ENCODE results near the gene FAM131B.
A peak's percentile ranks its signal among the peaks of the same experiment; 100 is the strongest.
"Not testable (repeated sequence)": the region's sequence is repeated elsewhere in the genome, so short reads cannot be mapped to it uniquely, and the experiment has no call there.

The FAM131B gene

DNA sequence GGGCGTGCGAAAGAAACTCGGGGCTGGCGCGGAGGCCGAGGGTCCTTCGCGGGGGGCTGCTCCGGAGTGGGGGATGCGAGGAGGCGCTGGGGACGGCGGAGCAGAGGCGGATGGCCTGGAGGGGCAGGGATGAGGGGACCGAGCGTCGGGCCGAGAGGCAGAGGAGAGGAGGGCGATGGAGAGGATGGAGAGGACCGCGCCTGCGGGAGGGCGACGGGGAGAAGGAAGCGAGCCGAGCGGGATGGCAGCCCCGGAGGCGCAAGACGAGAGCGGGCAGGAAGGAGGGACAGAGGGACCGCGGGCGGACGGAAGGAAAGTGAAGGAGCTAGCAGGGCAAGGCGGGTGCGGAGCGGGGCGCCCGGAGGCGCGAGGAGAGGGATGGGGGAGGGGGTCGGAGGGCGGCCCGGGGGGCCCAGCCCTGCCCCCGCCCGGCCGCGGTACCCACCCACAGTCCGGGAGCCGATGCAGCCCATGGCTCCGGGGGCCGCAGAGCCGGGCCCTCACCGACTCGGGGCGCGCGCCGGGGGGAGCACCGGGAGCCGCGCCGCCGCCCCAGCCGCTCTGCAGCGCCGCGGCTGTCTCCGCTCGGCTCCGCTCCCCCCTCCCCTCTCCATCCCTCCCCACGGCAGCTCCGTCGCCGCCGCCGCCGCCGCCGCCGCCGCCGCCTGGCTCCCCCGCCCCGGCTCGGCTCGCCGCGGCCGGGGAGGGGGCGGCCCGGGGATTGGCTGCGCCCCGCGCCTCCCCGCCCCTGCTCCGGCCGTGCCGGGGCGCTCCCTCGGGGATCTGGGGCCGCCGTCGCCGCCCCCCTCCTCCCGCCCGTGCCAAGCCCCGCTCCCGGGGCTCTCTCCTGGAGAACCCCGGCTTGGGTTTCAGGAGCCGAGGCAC lies at the start of gene FAM131B:
Gene FAM131B, minus strand, starts transcription at position 583 of the 885 bp plus-strand sequence. Its CDS starts 110 bp downstream, at position 473.
- peak; percentile 34 for DNase-seq

DNA sequence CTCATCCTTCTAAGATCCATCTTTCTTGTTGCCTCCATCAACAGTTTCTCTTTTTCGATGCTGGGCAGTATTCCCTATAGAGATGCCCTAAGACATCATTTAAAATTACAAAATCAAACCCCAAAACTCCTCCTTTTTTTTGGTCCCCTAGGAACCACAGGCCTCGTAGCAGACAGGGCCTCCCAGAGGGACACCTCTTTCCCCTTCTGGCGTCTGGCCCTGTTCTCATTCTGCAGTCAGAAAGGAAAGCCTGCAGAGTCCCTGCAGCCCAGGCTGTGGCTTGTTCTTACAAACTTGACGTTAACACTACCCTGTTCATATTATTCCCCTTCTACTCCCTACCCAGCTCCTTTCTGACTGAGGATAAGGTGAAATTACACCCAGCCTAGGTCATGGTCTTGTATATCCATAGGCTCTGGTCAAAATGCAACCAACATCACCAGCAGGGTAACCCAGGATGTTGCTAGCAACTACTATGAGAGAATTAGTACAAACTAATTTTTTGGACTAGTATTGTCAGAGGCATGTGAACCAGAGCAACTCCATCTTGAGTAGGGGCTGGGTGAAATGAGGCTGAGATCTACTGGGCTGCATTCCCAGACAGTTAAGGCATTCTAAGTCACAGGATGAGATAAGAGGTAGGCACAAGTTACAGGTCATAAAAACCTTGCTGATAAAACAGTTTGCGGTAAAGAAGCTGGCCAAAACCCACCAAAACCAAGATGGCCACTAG lies 49.6 kb upstream of the FAM131B start:
- DNase-seq: no peak

DNA sequence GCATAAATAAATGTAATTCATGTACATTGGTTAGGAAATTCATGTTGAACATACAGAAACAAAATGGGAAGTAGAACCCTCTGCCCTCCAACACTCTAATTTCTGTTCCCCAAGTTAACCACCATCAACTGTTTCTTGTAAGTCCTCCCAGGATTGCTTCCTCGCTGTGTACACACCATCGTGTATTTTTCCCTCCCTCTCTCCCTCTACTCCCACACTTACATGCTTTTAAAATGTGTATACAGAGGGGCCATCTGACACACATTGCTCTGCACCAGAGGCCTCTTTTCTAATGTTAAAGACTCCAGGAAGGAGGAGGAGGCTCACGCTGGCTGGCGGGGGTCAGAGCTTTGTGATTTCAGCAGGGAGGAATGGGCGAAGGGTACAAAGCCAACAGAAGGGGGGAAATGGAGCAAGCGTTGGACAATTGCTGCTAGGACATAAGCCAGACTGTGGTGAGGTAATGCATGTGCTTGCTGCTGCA lies 48.0 kb upstream of the FAM131B start:
- DNase-seq: no peak

DNA sequence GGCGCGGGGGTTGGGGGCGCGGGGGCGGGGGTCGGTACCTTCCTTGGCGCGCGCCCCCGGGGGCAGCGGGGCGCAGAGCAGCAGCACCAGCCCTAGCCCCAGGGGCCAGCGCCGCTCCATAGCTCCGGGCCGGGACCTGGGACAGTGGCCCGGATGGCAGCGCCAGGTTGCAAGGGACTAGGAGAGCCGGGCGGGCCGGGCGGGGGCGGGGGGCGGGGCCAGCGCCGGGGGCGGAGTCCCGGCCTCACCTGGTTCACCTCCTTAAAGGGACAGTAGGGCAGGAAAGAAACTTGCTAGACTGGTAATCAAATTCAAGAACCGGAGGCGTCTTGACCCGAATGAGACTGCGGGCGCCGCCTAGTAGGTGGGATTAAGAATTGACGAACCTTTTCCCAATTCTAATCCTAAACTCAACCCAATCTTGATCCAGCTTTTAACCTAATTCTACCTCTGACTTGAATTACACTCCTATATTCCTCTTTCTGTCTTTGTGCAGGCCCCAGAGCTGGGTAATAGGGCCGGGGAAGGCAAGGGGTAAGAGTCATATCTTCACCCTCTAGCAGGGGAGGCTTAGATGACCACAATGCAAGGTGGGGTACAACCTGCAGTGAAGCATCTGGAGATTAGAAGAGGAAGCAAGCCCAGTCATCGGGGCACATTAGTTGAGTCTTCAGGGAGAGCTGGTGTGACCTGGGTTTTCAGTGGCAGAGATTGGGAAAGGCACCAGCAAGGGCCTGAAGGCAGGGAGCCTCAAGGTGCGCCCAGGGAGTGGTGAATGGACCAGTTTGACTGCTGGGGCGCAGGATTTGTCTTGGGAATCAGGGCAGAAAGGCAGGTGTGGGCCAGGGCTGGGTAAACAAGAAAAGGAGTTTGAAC lies 46.4 kb upstream of the FAM131B start, which contains the start of gene EPHA1:
Gene EPHA1, minus strand, starts transcription at position 171 of the 876 bp plus-strand sequence. Its CDS starts 51 bp downstream, at position 120.
- DNase-seq: peak; percentile 38

DNA sequence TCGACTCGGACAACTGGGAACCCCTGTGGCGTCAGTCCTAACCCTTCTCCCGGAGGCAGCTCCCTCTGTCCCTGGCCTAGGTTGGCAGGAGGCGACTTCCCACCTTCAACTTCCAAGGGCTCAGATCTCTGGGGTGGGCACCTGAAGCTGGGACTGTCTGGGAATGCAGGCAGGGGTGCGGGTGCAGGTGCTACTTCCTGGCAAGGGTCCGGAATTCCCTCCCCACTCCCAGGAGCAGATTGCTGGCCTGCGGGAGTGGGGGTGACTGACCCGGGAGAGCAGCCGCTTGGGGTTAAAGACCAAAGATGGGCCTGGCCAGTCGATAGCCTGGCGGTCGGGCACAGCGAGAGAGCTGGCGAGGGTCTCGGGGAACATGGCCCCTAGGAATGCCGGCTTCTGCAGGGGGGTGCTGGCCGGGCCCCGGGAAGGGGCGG lies 45.8 kb upstream of the FAM131B start:
- DNase-seq: no peak

DNA sequence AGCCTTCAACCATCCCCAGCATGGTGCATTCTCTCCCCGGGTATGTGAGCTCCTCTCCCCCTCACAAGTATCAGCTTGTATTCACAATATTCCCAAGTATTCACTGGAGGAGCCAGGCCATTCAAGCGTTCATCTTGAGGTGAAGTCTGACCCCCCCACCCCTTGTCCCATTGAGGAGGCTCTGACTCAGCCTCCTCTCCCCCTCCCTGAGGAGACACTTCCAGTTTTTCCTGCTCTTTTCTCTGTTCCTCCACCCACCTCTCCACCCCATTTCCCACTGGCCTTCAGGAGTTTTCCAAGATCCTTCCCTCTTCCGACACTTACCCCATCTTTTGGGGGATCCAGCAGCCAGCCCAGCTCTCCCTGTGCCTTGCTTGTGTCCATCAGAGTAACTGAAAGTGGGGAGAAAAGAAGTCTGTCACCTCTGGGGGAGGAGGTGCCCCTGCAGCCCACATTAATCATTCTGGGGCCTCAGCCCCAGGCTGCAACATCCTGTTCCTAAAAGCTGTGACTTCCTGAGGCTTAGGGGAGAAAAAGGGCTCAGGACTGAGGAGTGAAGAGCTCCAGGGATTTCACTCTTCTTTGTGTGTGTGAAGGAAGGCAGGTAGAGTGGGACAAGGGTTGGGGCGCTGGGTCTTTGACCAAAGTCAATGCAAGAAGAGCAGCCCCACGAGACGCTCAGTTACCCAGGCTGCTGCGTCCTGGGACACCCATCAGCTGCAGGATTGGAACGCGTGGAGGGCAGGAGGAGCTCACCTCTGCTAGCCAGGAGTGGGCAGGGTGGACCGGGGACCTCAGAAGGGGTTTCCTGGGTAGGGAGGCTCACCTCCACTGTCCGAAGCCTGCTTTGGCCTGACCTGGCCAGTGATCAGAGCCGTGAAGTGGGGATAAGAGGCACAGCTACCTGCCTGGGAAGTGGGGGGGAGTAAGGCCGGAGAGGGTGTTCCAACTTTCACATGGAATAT lies 45.1 kb upstream of the FAM131B start:
- peak; percentile 54 for DNase-seq

DNA sequence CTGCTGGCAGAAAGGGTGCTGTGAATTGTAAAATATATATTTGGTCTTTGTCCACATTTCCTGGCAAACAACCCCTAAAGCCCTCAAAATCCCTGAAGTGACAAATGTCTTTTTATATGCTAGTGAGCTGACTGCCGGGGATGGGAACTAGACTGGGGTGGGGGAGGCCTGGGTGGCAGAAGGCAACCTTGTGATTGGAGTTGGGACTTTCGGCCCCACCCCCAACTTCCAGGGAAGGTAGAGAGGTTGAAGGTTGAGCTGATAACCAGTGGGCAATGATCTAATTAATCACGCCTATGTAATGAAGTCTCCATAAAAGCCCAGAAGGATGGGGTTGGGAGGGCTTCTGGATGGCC lies 43.5 kb upstream of the FAM131B start:
- no peak for DNase-seq

DNA sequence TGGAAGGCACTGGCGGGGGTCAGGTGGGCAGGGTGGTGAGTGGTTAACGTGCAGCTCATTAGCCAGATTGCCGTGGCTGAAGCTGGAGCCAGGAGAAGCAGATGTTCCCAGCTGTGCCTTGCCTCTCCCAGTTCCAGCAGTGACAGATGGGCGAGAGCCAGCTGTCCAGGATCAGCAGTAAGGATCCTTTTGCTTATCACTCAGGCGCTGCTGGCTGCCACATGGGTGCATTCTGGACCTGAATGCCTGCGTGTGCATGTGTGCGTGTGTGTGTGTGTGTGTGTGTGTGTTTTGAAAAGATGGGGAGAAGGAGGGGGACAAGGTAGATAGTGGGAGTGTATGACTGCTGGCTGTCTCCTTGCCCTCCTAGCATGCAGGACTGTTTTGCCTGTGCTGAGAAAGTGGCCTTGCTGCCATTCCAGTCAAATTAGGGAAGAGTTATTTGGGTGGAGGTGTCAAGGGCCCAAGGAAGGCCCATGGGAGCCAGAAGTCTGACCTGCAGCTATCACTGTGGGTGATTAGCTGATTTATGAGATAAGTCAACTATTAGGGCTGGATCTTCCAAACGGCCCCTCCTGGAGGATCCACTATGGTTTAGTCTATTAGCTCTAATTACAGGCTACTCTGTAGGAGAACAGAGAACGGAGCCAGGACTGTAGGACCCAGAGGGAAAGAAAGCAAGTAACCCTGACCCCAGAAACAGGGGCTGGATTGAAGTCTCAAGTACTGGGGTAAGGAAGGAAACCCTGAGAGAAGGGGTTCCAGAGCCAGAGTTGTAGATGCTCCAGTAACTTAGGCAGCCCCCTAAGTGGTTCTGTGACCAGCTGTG lies 42.9 kb upstream of the FAM131B start:
- no peak for DNase-seq

DNA sequence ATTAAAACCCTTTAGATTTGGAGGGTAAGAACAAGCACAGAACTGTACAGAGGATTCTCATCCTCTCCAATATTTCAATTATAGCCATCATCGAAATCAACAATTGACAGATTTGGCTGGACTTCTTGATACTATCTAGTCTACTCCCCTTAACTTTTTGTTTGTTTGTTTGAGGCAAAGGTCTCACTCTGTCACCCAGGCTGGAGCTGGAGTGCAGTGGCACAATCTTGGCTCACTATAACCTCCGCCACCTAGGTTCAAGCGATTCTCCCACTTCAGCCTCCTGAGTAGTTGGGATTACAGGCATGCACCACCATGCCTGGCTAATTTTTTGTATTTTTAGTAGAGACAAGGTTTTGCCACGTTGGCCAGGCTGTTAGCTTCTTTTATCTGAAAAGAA lies 39.7 kb upstream of the FAM131B start:
- not testable (repeated sequence) for DNase-seq

DNA sequence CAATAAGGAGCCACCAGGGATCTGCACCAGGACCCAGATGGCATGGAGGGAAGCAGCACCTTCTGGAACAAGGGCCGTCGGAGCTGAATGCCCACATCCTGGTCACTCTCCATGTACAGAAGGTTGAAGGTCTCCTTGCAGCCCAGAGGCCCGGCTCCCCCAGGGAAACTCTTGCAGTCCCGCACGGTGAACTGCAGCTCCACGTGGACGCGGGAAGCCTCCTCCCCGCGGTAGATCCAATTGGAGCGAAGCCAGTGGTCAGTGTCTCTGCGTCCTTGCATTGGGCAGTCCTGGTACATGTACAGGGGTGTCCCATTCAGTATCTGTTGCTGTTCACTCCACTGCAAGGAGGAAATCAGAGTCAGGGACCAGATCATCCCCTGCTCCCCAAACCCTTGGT lies 38.8 kb upstream of the FAM131B start:
- no peak for DNase-seq

DNA sequence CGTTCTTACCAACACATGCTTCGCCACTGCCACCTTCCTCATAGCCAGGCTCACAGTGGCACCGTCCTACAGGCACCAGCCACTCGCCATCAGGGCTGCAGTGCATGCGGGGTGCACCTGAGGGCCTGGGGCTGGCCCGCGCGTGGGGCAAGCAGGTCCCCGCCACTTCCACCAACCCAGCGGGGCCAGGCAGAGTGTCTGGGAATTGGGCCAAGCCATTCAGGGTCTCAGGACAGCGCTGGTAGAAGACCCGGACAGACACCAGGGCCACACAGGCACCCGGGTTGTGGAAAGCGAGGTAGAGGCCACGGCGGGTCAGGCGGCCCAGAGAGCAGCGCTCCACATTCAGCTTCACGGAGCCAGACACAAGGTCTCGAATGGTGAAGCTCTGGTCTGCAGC lies 37.1 kb upstream of the FAM131B start:
- no peak for DNase-seq

DNA sequence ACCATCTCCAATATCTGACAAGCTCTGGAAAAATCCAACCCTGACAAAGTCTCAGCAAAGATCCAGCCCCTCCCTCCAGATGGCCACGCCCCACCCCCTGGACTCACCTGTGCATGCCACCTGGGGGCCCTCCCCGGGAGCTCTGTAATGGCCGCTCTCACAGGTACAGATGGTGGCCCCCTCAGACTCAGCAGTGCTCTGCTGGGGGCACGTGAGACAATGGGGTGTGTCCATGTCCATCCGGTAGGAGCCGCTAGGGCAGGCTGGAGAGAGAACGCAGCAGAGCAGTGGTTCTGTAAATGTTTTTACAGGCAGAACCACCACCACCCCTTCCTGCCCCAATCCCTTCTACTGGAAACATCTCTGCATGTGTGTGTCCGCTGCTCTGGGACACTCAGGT lies 36.6 kb upstream of the FAM131B start:
- no peak for DNase-seq

DNA sequence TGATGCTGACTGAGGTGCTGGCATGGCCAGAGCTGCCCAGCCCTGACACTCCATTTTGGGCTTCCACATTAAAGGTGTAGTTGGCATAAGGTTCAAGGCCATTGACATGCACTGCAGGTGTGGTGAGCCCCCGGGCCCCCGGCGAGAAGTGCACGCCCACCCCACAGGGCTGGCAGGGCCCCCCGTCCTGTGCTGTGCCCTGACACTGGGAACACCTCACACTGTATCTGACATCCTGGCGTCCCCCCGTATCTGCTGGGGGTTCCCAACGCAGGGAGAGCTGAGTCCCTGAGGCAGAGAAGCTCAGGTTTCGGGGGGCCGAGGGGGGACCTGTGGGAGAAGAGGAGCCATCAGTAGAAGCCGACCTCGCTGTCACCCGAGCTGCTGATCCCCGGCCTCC lies 36.1 kb upstream of the FAM131B start:
- DNase-seq: no peak

DNA sequence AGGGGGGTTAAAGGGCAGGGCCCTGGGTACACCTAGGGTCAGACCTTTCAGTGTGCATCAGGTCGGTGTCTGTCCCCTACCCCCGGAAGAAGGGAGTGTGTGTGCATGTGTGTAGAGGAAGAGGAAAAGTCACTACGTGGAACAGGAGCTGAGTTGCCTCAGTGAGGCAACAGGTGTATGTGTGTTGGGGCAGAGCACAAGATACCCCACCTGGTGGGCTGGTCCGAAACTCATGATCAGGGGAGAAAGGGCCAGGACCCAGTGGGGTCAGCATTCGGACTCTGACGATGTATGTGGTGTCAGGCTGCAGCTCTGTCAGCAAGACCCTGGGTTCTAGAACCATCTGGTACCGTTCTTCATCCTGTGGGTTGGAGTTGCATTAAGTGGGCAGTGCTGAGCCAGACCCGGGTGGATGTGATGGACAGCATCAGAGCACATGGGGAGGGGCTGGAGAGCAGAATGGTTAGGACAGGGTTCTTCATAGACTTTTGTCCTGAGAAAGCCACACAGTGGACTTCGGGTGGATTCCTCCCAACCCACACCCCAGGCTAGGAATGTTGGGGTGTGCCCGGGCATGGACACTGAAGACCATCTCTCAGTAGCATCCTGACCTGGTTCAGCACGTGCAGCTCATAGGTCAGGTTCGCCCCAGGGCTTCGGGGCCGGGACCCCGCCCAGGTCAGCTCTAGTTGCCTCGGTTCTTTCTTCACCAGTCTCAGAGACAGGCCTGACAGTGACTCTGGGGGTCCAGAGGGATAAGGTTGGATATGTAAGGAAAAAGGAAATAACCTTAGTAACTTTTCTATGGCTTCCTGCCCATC lies 35.4 kb upstream of the FAM131B start:
- no peak for DNase-seq

DNA sequence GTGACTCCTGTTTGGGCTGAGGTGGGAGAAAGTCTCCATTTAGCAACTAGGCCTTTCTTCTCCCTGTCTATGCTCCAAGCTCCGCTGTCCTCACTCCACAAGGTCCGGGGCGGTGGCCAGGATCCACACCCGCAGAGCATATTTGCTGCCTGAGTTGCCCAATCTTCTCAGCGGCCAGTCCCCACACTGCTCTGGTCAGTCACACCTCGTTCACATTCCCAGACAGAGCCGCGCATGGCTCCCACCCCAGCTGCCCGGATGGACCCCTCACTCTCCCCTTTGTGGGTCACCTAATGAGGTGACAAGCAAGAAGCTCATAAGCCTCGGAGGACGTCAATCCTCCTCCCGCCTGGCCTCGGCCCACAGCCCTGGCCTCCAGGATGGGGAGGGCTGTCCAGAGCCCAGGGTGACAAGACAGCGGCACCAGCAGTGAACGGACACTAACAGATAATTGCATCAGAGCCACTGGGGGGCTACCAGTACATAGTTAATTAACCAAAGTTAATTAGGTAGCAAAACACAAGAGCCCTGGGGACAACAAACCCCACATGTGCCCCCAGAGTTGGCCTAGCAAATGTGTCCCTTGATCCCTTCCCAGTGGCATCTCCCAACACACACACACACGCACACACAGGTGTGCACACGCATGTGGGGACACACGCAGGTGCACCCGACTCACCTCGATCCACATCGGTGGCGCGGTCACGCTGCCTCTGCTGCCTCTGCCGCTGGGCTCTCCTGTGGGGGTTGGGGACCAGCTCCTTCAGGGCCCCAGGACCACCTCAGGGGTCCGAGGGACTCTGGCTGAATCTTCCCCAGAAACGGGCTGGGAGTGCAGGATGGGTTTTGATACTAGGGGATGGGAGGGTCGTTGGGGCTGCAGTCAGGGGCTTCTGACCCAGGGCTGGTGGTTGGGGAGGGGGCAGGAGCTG lies 34.4 kb upstream of the FAM131B start:
- DNase-seq: no peak

DNA sequence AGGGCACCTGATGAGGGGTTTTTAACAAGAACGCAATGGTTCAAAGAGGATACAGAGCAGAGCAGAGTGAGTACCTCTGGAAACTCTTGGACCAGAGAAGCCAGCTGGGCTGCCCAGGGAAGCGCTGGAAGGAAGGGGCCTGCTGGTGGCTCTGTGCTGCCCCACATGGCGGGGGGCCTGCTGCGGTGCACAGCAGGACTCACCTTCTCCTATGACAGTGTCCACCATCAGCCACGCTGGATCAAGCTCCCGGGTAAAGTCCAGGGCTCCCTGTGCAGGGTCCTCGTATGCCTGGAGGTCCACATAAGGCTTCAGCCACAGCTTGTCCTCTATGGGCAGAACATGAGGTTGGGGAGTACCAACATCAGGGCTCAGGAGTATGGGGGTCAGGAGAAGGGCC lies 33.7 kb upstream of the FAM131B start:
- DNase-seq: no peak

DNA sequence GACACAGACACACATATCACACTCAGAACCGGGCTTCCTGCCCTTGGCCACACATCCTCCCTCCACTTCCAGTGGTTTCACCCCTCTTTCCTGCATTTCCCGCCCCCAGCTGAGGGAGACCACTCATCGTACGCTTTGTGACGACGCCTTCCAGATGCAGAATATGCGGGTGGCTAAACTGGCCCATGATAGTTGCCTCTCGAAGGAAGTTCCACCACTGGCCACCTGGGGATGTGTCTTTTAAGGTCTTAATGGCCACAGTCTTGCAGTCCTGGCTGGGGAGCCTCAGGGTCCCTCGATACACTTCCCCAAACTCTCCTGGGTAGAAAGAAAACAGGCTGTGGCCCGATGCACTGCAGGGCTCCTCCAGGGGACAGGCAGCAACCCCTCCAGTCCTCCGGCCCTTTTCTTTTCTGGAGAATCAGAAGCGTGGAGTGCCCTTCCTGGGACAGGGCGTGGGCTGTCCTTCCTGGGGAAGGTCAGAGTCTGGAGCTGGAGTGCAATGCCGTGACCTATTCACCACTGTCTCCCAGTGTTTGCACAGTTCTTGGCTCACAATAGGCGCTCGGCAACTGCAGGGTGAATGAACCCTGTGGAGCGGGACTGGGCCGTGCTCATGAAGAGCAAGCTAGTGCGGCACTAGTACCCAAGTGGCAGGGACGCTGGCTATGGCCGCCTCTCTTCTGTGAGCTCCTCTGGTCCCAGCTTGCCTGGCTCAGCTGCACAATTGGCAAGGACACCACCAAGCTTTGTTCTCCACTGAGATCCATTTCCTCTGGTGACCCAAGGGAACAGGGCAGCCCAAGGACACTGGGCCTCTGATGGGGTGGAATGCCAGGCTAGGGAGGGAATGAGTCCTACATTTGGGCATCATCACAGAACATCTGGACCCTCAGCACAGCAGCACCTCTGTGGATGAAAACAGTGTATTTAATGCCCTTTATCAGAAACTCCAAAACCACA lies 33.0 kb upstream of the FAM131B start:
- no peak for DNase-seq

Data from activated gamma-delta T cell treated with Interleukin-2 at 50 U/mL for 16 hours (primary cell).